ENCODE measurements around the gene GIMD1. TPM values are rescaled to one million over a fixed set of nuclear protein-coding genes. Genes with fewer than 3 reads are reported as not detected.
"Not testable (repeated sequence)": the region's sequence is repeated elsewhere in the genome, so short reads cannot be mapped to it uniquely, and the experiment has no call there.

GIMD1 gene
- total RNA-seq, 4 donors from 2014 or later: not detected

- intact Hi-C loops (cut with DNase I): no loop called here
- TF ChIP-seq CTCF (IDR thresholded peaks at IDR 0.05): no peak
- no peak for TF ChIP-seq POLR2A (IDR thresholded peaks at IDR 0.05)
- Histone ChIP-seq H3K4me3 (no peak overlapping the region), H3K9me3 (no peaks in the 10 kb centered on the region), H3K27ac (no peak overlapping the region), H3K27me3 (no peaks in the 10 kb centered on the region), H3K4me1 (no peaks in the 10 kb centered on the region), H3K36me3 (peaks cover 0 to 98% (median 16%) of the 10 kb centered on the region in 3 donors)
- no peak for DNase-seq
- WGBS, 2 donors: 68 to 86% methylated on average over 1 of the region's 1 CpG
Measured at GRCh38 chr4:106334741-106335470, 33.7 kb downstream of the GIMD1 start.

GRCh38 chr4:106333186-106333585 lies 35.4 kb downstream of the GIMD1 start:
- no peaks in the 10 kb centered on the region for H3K4me1 ChIP-seq
- DNase-seq: no peak
- H3K27ac ChIP-seq: no peak overlapping the region
- 81 to 96% methylated on average over 5 of the region's 5 CpGs for WGBS, 2 donors
- TF ChIP-seq CTCF (IDR thresholded peaks at IDR 0.05): no peak
- intact Hi-C loops (cut with DNase I): no loop called here
- no peaks in the 10 kb centered on the region for H3K27me3 ChIP-seq
- no peaks in the 10 kb centered on the region for H3K9me3 ChIP-seq
- no peak overlapping the region for H3K4me3 ChIP-seq
- H3K36me3 ChIP-seq: peaks cover 0 to 100% (median 16%) of the 10 kb centered on the region in 3 donors

- intact Hi-C loops (cut with DNase I): no loop called here
- WGBS, 2 donors: 20 to 43% methylated on average over 1 of the region's 1 CpG
- Histone ChIP-seq H3K27me3 (no peaks in the 10 kb centered on the region), H3K36me3 (peaks cover 0 to 99% (median 5%) of the 10 kb centered on the region in 3 donors), H3K9me3 (no peaks in the 10 kb centered on the region), H3K4me3 (no peak overlapping the region), H3K27ac (no peak overlapping the region), H3K4me1 (no peaks in the 10 kb centered on the region)
- DNase-seq: no peak
- TF ChIP-seq CTCF (IDR thresholded peaks at IDR 0.05) (peak in 4 of 6 experiments; percentile 27 to 59 (median 34)), POLR2A (IDR thresholded peaks at IDR 0.05) (no peak)
Measured at GRCh38 chr4:106329041-106329618, 39.4 kb downstream of the GIMD1 start.

- H3K9me3 ChIP-seq: no peaks in the 10 kb centered on the region
- H3K36me3 ChIP-seq: peaks cover 0 to 78% (median 5%) of the 10 kb centered on the region in 3 donors
- no peaks in the 10 kb centered on the region for H3K27me3 ChIP-seq
- intact Hi-C loops (cut with DNase I): no loop called here
- TF ChIP-seq CTCF (IDR thresholded peaks at IDR 0.05) (no peak), POLR2A (IDR thresholded peaks at IDR 0.05) (no peak)
- no peak overlapping the region for H3K27ac ChIP-seq
- DNase-seq: no peak
- no peaks in the 10 kb centered on the region for H3K4me1 ChIP-seq
- H3K4me3 ChIP-seq: no peak overlapping the region
Measured at GRCh38 chr4:106325800-106326199, 42.8 kb downstream of the GIMD1 start.

GRCh38 chr4:106323119-106323518 lies 45.5 kb downstream of the GIMD1 start:
- Histone ChIP-seq H3K36me3 (peaks cover 0 to 58% (median 5%) of the 10 kb centered on the region in 3 donors), H3K4me1 (peaks cover 0 to 10% (median under 1%) of the 10 kb centered on the region in 3 donors), H3K9me3 (no peaks in the 10 kb centered on the region), H3K4me3 (no peak overlapping the region), H3K27me3 (no peaks in the 10 kb centered on the region), H3K27ac (no peak overlapping the region)
- intact Hi-C loops (cut with DNase I): no loop called here
- DNase-seq: no peak
- TF ChIP-seq POLR2A (IDR thresholded peaks at IDR 0.05) (no peak), CTCF (IDR thresholded peaks at IDR 0.05) (no peak)

GRCh38 chr4:106321814-106322213 lies 46.8 kb downstream of the GIMD1 start:
- H3K27me3 ChIP-seq; H3K27ac ChIP-seq; intact Hi-C loops (cut with DNase I); DNase-seq; H3K4me3 ChIP-seq; H3K9me3 ChIP-seq: not testable (repeated sequence)
- Histone ChIP-seq H3K4me1 (peaks cover 8 to 23% (median 12%) of the 10 kb centered on the region in 3 donors), H3K36me3 (peaks cover 0 to 45% (median 0%) of the 10 kb centered on the region in 3 donors)
- 54 to 68% methylated on average over 6 of the region's 6 CpGs for WGBS, 2 donors

GRCh38 chr4:106321168-106321567 lies 47.4 kb downstream of the GIMD1 start:
- intact Hi-C loops (cut with DNase I); H3K4me3 ChIP-seq; H3K27me3 ChIP-seq; DNase-seq; H3K9me3 ChIP-seq; H3K27ac ChIP-seq: not testable (repeated sequence)
- WGBS, 2 donors: no CpG with 5 or more reads among the region's 34 CpGs
- Histone ChIP-seq H3K4me1 (peaks cover 8 to 23% (median 12%) of the 10 kb centered on the region in 3 donors), H3K36me3 (peaks cover 0 to 39% (median 0%) of the 10 kb centered on the region in 3 donors)
